ENCODE measurements around the gene RNASEL. TPM values are rescaled to one million over a fixed set of nuclear protein-coding genes. Genes with fewer than 3 reads are reported as not detected.

Gene RNASEL
- total and polyA plus RNA-seq, 2 donors (not counting 1 experiment from before 2014, with no cell fraction given), result 6.1 to 9.6 TPM

DNA sequence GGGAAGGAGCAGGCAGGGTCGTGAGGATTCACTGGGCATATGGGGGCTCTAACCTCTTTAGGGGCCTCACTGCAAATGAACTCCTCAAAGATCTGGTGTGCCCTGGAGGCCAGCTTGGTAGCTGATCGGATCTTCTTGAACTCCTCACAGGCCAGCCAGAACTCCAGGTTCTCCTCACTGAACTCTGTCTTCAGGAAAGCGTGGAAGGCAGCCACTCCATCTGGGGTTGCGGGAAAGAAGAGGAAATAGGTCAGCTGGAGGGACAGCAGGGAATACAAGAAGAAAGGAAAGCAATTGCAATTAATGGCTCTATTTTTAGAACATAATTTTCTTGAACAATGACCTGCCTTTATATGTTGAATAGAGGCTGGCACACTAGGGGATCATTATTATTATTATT is 12.9 kb upstream of the RNASEL start:
- TF ChIP-seq, protein P1, sequence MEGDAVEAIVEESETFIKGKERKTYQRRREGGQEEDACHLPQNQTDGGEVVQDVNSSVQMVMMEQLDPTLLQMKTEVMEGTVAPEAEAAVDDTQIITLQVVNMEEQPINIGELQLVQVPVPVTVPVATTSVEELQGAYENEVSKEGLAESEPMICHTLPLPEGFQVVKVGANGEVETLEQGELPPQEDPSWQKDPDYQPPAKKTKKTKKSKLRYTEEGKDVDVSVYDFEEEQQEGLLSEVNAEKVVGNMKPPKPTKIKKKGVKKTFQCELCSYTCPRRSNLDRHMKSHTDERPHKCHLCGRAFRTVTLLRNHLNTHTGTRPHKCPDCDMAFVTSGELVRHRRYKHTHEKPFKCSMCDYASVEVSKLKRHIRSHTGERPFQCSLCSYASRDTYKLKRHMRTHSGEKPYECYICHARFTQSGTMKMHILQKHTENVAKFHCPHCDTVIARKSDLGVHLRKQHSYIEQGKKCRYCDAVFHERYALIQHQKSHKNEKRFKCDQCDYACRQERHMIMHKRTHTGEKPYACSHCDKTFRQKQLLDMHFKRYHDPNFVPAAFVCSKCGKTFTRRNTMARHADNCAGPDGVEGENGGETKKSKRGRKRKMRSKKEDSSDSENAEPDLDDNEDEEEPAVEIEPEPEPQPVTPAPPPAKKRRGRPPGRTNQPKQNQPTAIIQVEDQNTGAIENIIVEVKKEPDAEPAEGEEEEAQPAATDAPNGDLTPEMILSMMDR (conservative IDR thresholded peaks at IDR 0.05 in 1 of 2, IDR thresholded peaks at IDR 0.05 in 1 of 2; ENCODE audit: low read depth in 1 of 2, low read length in 2 of 2), result no peak
- TF ChIP-seq EZH2 (IDR thresholded peaks at IDR 0.05; ENCODE audit: low read length, missing control alignments), result no peak
- H3K36me3 ChIP-seq (ENCODE audit: control insufficient read depth, insufficient read depth, low read length), result no peaks in the 10 kb centered on the region
- H2AFZ ChIP-seq (ENCODE audit: low read length), result no peak overlapping the region
- H3K9me3 ChIP-seq (ENCODE audit: control insufficient read depth, insufficient read depth, low read depth, low read length), result no peaks in the 10 kb centered on the region
- H3K79me2 ChIP-seq (ENCODE audit: control insufficient read depth, insufficient read depth, low read length), result no peaks in the 10 kb centered on the region
- peaks cover 17% of the 10 kb centered on the region for H3K27me3 ChIP-seq (ENCODE audit: control insufficient read depth, insufficient read depth, low read length)
- H3K4me2 ChIP-seq (ENCODE audit: extremely low read depth, insufficient read depth, low read length), result no peak overlapping the region
- no peak overlapping the region for H3K4me3 ChIP-seq (replicated peaks in 1 of 4; ENCODE audit: control extremely low read depth in 1 of 4, insufficient read depth in 1 of 4, low read depth in 3 of 4, low read length in 4 of 4)
- no peaks in the 10 kb centered on the region for H4K20me1 ChIP-seq (ENCODE audit: control insufficient read depth, extremely low read depth, insufficient read depth, low read length)
- H3K4me1 ChIP-seq (ENCODE audit: control insufficient read depth, extremely low read depth, insufficient read depth, low read length), result peaks cover 6% of the 10 kb centered on the region
- no peak for DNase-seq (ENCODE audit: low read depth in 2 of 2)
- H3K9ac ChIP-seq (ENCODE audit: insufficient read depth, low read length), result no peak overlapping the region
- H3K27ac ChIP-seq (ENCODE audit: insufficient read depth, low read length), result no peak overlapping the region

DNA sequence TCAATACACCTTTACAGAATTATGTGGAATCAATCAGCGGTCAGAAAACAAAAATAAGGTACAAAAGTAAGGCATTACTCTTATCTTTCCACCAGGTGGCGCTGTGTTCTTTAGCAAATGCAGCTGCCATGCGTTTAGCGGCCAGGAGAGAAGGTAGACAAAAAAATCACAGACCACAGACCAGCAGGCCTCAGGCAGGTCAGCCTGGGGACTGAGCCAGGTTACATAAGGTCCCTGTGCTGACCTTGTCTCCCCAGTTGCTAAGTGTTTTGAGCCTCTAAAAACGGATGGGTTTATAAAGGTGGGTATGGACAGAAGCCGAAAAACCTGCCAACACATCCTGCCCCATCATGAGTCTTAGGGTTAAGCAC is 12.3 kb upstream of the RNASEL start:
- H3K4me1 ChIP-seq (ENCODE audit: control insufficient read depth, extremely low read depth, insufficient read depth, low read length), result peaks cover 6% of the 10 kb centered on the region
- no peak overlapping the region for H3K27ac ChIP-seq (ENCODE audit: insufficient read depth, low read length)
- no peaks in the 10 kb centered on the region for H3K9me3 ChIP-seq (ENCODE audit: control insufficient read depth, insufficient read depth, low read depth, low read length)
- H3K36me3 ChIP-seq (ENCODE audit: control insufficient read depth, insufficient read depth, low read length), result no peaks in the 10 kb centered on the region
- no peaks in the 10 kb centered on the region for H3K79me2 ChIP-seq (ENCODE audit: control insufficient read depth, insufficient read depth, low read length)
- no peak overlapping the region for H2AFZ ChIP-seq (ENCODE audit: low read length)
- peaks cover 20% of the 10 kb centered on the region for H3K27me3 ChIP-seq (ENCODE audit: control insufficient read depth, insufficient read depth, low read length)
- H4K20me1 ChIP-seq (ENCODE audit: control insufficient read depth, extremely low read depth, insufficient read depth, low read length), result no peaks in the 10 kb centered on the region
- DNase-seq (ENCODE audit: low read depth in 2 of 2), result peak; percentile 66 to 84
- no peak overlapping the region for H3K4me2 ChIP-seq (ENCODE audit: extremely low read depth, insufficient read depth, low read length)
- no peak overlapping the region for H3K4me3 ChIP-seq (replicated peaks in 1 of 4; ENCODE audit: control extremely low read depth in 1 of 4, insufficient read depth in 1 of 4, low read depth in 3 of 4, low read length in 4 of 4)
- no peak overlapping the region for H3K9ac ChIP-seq (ENCODE audit: insufficient read depth, low read length)
- TF ChIP-seq, protein P1 (conservative IDR thresholded peaks at IDR 0.05 in 1 of 2, IDR thresholded peaks at IDR 0.05 in 1 of 2; ENCODE audit: low read depth in 1 of 2, low read length in 2 of 2), result peak; percentile 60 to 72
- no peak for TF ChIP-seq EZH2 (IDR thresholded peaks at IDR 0.05; ENCODE audit: low read length, missing control alignments)

DNA sequence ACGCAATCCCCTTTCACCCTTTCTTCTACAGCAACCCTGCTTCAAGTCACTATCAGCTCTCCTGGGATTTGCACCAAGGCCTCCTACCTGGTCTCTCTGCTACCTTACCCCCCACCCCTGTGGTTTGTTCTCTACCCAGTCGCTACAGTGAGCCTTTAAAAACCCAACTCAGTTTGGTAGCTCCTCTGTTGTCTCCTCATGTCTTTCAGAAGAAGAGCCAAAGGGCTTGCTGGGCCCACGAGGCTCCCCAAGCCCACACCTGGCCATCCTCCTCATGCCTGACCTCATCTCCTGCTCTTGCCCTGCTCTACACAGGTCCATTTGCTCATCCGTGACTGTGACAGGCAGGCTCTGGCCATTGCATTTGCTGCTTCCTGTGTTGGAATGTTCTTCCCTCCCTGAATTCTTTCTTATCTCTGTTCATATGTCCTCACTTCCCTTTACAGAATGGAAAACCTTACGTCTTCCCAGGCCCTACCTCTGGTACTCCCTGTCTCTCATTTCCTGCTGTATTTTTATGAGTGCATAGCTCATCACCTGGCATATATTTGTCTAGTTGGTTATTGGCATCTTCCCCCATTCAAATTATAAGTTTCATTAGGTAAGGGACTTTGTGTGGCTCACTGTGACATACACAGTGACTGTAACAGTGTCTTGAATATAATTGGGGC is 11.8 kb upstream of the RNASEL start:
- Histone ChIP-seq H3K4me2 (ENCODE audit: extremely low read depth, insufficient read depth, low read length) (no peak overlapping the region), H3K9ac (ENCODE audit: insufficient read depth, low read length) (no peak overlapping the region), H3K27me3 (ENCODE audit: control insufficient read depth, insufficient read depth, low read length) (peaks cover 20% of the 10 kb centered on the region), H3K4me1 (ENCODE audit: control insufficient read depth, extremely low read depth, insufficient read depth, low read length) (peaks cover 6% of the 10 kb centered on the region), H3K36me3 (ENCODE audit: control insufficient read depth, insufficient read depth, low read length) (no peaks in the 10 kb centered on the region), H3K79me2 (ENCODE audit: control insufficient read depth, insufficient read depth, low read length) (no peaks in the 10 kb centered on the region), H3K4me3 (replicated peaks in 1 of 4; ENCODE audit: control extremely low read depth in 1 of 4, insufficient read depth in 1 of 4, low read depth in 3 of 4, low read length in 4 of 4) (no peak overlapping the region), H3K27ac (ENCODE audit: insufficient read depth, low read length) (no peak overlapping the region), H2AFZ (ENCODE audit: low read length) (no peak overlapping the region), H4K20me1 (ENCODE audit: control insufficient read depth, extremely low read depth, insufficient read depth, low read length) (no peaks in the 10 kb centered on the region), H3K9me3 (ENCODE audit: control insufficient read depth, insufficient read depth, low read depth, low read length) (no peaks in the 10 kb centered on the region)
- no peak for DNase-seq (ENCODE audit: low read depth in 2 of 2)
- TF ChIP-seq EZH2 (IDR thresholded peaks at IDR 0.05; ENCODE audit: low read length, missing control alignments), result no peak
- TF ChIP-seq, protein P1 (conservative IDR thresholded peaks at IDR 0.05 in 1 of 2, IDR thresholded peaks at IDR 0.05 in 1 of 2; ENCODE audit: low read depth in 1 of 2, low read length in 2 of 2), result no peak

All from fibroblast of lung (primary cell).